ENCODE data around the gene ADPRH. TPM values are rescaled to one million over a fixed set of nuclear protein-coding genes. Genes with fewer than 3 reads are reported as not detected.

The ADPRH gene
- total and polyA plus RNA-seq, 11 donors, result 5.0 to 17.5 (median 11.5) TPM

- peaks cover 3 to 80% (median 55%) of the 10 kb centered on the region in 12 donors for H3K4me1 ChIP-seq
- H3K27me3 ChIP-seq, result no peaks in the 10 kb centered on the region
- DNase-seq, result peak; percentile 35 to 66 (median 53)
- ATAC-seq, result peak; percentile 72 to 84 (median 82)
- peak overlapping the region in 9 of 12 donors; percentile 15 to 85 (median 54) for H3K27ac ChIP-seq
- intact Hi-C loops (cut with DNase I), result loop anchor here in 5 of 10 donors (2.0 to 5.0 kb wide), 5 partner anchors 34 to 80 kb away; partner anchors contain the start of gene COX17 (in 1 of the 5)
- H3K4me3 ChIP-seq, result no peak overlapping the region
- TF ChIP-seq POLR2A (IDR thresholded peaks at IDR 0.05) (no peak), CTCF (IDR thresholded peaks at IDR 0.05) (peak; percentile 36 to 69 (median 56))
- 31 to 56% (median 47%) methylated on average over 3 to 5 of the region's 5 CpGs for WGBS, 4 donors
- H3K9me3 ChIP-seq, result no peaks in the 10 kb centered on the region
- no peaks in the 10 kb centered on the region for H3K36me3 ChIP-seq
Observed at GRCh38 chr3:119600732-119601131, 21.4 kb downstream of the ADPRH start.

- peak in 3 of 4 donors; percentile 24 to 70 (median 51) for ATAC-seq
- no peak for DNase-seq
- H3K4me3 ChIP-seq, result no peak overlapping the region
Observed at GRCh38 chr3:119601154-119601553, 21.9 kb downstream of the ADPRH start.

GRCh38 chr3:119602676-119603075 is 23.4 kb downstream of the ADPRH start:
- DNase-seq (no peak), ATAC-seq (no peak)
- H3K4me1 ChIP-seq, result peaks cover 3 to 63% (median 39%) of the 10 kb centered on the region in 12 donors
- WGBS, 4 donors, result 46 to 63% (median 59%) methylated on average over 1 of the region's 1 CpG
- H3K4me3 ChIP-seq, result no peak overlapping the region
- no peaks in the 10 kb centered on the region for H3K36me3 ChIP-seq
- TF ChIP-seq CTCF (IDR thresholded peaks at IDR 0.05) (no peak), POLR2A (IDR thresholded peaks at IDR 0.05) (no peak)
- H3K27me3 ChIP-seq, result no peaks in the 10 kb centered on the region
- H3K27ac ChIP-seq, result peak overlapping the region in 9 of 12 donors; percentile 9 to 54 (median 38)
- H3K9me3 ChIP-seq, result no peaks in the 10 kb centered on the region
- intact Hi-C loops (cut with DNase I), result loop anchor here in 4 of 10 donors (5.0 kb wide), 3 partner anchors 35 to 75 kb away; partner anchors contain the start of gene COX17 (in 1 of the 4)

More at GRCh38 chr3:119601154-119601553, 21.9 kb downstream of the ADPRH start:
- Histone ChIP-seq H3K9me3 (no peaks in the 10 kb centered on the region), H3K36me3 (no peaks in the 10 kb centered on the region), H3K27ac (peak overlapping the region in 10 of 12 donors; percentile 14 to 85 (median 46)), H3K4me1 (peaks cover 3 to 76% (median 51%) of the 10 kb centered on the region in 12 donors), H3K27me3 (no peaks in the 10 kb centered on the region)
- TF ChIP-seq CTCF (IDR thresholded peaks at IDR 0.05) (no peak), POLR2A (IDR thresholded peaks at IDR 0.05) (no peak)
- intact Hi-C loops (cut with DNase I), result loop anchor here in 5 of 10 donors (2.0 to 5.0 kb wide), 5 partner anchors 34 to 80 kb away; partner anchors contain the start of gene COX17 (in 1 of the 5)
- 78 to 89% (median 82%) methylated on average over 3 of the region's 3 CpGs for WGBS, 4 donors

- 85 to 93% (median 93%) methylated on average over 1 of the region's 1 CpG; no CpG with 5 or more reads in 1 of the 4 donors for WGBS, 4 donors
- no peak for TF ChIP-seq POLR2A (IDR thresholded peaks at IDR 0.05)
- TF ChIP-seq CTCF (IDR thresholded peaks at IDR 0.05), result no peak
- Histone ChIP-seq H3K27ac (no peak overlapping the region), H3K4me3 (no peak overlapping the region), H3K36me3 (no peaks in the 10 kb centered on the region), H3K4me1 (peaks cover 0 to 41% (median 20%) of the 10 kb centered on the region in 12 donors), H3K27me3 (no peaks in the 10 kb centered on the region), H3K9me3 (no peaks in the 10 kb centered on the region)
- intact Hi-C loops (cut with DNase I), result loop anchor here in 4 of 10 donors (5.0 kb wide), 3 partner anchors 32 to 72 kb away; partner anchors contain the start of gene COX17 (in 1 of the 4)
- DNase-seq (no peak), ATAC-seq (no peak)
Observed at GRCh38 chr3:119604878-119605277, 25.6 kb downstream of the ADPRH start.
